A549 (cell line): ENCODE results near the gene FOXD3. TPM values are rescaled to one million over a fixed set of nuclear protein-coding genes. Genes with fewer than 3 reads are reported as not detected.

Experiments used
- ATAC-seq, 2 experiments: fragments of 200-7000 bp in 1 of 2; fragments of >200 bp in 1 of 2; cut with Nextera tagmentation in 1 of 2; cut with Tn5 transposase in 1 of 2; 3 replicates each; pipeline versions ENCODE4 v1.8.0 to v1.9.1; 2018 to 2020; ENCODE audit warnings: mild to moderate bottlenecking in 1 of 2, moderate library complexity in 1 of 2
- CTCF ChIA-PET: fragments of 300-600 bp; sonication (Branson Sonifier 250); formaldehyde crosslinking; extraction: SDS; loops from one replicate; lab custom pipeline; 2021; ENCODE audit warnings: antibody characterized with exemption, inconsistent platforms; lab: Yijun Ruan, JAX
- POLR2A ChIA-PET: fragments of 350-600 bp; formaldehyde crosslinking; extraction: SDS; loops from one replicate; lab custom pipeline; 2021; ENCODE audit warnings: antibody characterized with exemption, inconsistent platforms; lab: Yijun Ruan, JAX
- DNase-seq, 2 experiments: peaks; one replicate each; pipeline versions ENCODE4 v3.0.0 to v3.0.0-alpha.2; 2011 to 2016; ENCODE audit warnings: low read depth in 1 of 2, low spot score in 1 of 2
- FAIRE-seq: peaks from 2 replicates; lab custom pipeline; 2011; peaks lifted over from hg19 to GRCh38; lab: Jason Lieb, UNC
- H3K27ac ChIP-seq, 2 experiments: fragments of >200 bp; sonication (Bioruptor Twin); formaldehyde crosslinking; 3 replicates each; pipeline ENCODE4 v1.5.1; 2016 to 2017
- H3K4me1 ChIP-seq: fragments of >200 bp; sonication (Bioruptor Twin); formaldehyde crosslinking; 3 replicates; pipeline ENCODE4 v1.6.1; 2016
- H3K4me2 ChIP-seq: fragments of >200 bp; sonication (Bioruptor Twin); formaldehyde crosslinking; 3 replicates; pipeline ENCODE4 v1.6.1; 2016
- H3K4me3 ChIP-seq: fragments of >200 bp; sonication (Bioruptor Twin); formaldehyde crosslinking; 3 replicates; pipeline ENCODE4 v1.5.1; 2016
- H3K9me3 ChIP-seq: fragments of >200 bp; sonication (Bioruptor Twin); formaldehyde crosslinking; 3 replicates; pipeline ENCODE4 v1.6.1; 2016
- ATOH8 ChIP-seq: fragments of 250-450 bp; sonication (Bioruptor Pico); IDR thresholded peaks from 2 replicates; pipeline ENCODE4 v1.5.0; 2020; ENCODE audit warnings: low read depth, mild to moderate bottlenecking, moderate library complexity
- CEBPB ChIP-seq, 2 experiments: fragments of >200 bp in 1 of 2; sonication (Bioruptor Twin) in 1 of 2; formaldehyde crosslinking in 1 of 2; IDR thresholded peaks; 2 replicates each; pipeline ENCODE4 v1.6.1; 2012 to 2016
- CHD2 ChIP-seq: fragments of 150-350 bp; IDR thresholded peaks from 2 replicates; pipeline ENCODE4 v1.6.1; 2014; ENCODE audit warnings: low read length; ENCODE audit not compliant: partially characterized antibody
- EHMT2 ChIP-seq: fragments of 200-600 bp; sonication (generic); IDR thresholded peaks from 2 replicates; pipeline ENCODE4 v1.6.1; 2016; ENCODE audit warnings: antibody characterized with exemption, low read depth, mild to moderate bottlenecking, moderate library complexity
- ESRRA ChIP-seq: fragments of 150-350 bp; IDR thresholded peaks from 2 replicates; pipeline ENCODE4 v1.6.1; 2014; ENCODE audit warnings: mild to moderate bottlenecking, low read length, borderline replicate concordance
- FOSL2 ChIP-seq, 2 experiments: fragments of 450-650 bp in 1 of 2; fragments of >200 bp in 1 of 2; sonication (Bioruptor Twin) in 1 of 2; formaldehyde crosslinking; IDR thresholded peaks; 2 replicates each; pipeline versions ENCODE4 v1.5.0 to v1.6.1; 2016 to 2020; ENCODE audit warnings: mild to moderate bottlenecking in 1 of 2, moderate library complexity in 1 of 2
- GATA3 ChIP-seq: IDR thresholded peaks from 2 replicates; pipeline ENCODE4 v1.6.1; 2012; ENCODE audit warnings: borderline replicate concordance
- HEYL ChIP-seq: fragments of 250-450 bp; sonication (Bioruptor Pico); IDR thresholded peaks from 2 replicates; pipeline ENCODE4 v1.8.0; 2021; ENCODE audit warnings: mild to moderate bottlenecking, moderate library complexity
- HMGXB4 ChIP-seq: fragments of 250-450 bp; sonication (Bioruptor Pico); IDR thresholded peaks from 2 replicates; pipeline ENCODE4 v1.5.0; 2021; ENCODE audit warnings: mild to moderate bottlenecking, moderate library complexity, borderline replicate concordance
- HOXB13 ChIP-seq: fragments of 250-450 bp; sonication (Bioruptor Pico); IDR thresholded peaks from 2 replicates; pipeline ENCODE4 v1.5.0; 2020; ENCODE audit warnings: low read depth, mild to moderate bottlenecking, moderate library complexity
- JUNB ChIP-seq: fragments of >200 bp; sonication (Bioruptor Twin); formaldehyde crosslinking; IDR thresholded peaks from 2 replicates; pipeline ENCODE4 v1.6.1; 2016
- MAZ ChIP-seq: fragments of 150-350 bp; IDR thresholded peaks from 2 replicates; pipeline ENCODE4 v1.6.1; 2014; ENCODE audit warnings: antibody characterized with exemption, low read depth, low read length, borderline replicate concordance
- MYC ChIP-seq: IDR thresholded peaks from 2 replicates; pipeline ENCODE4 v1.6.1; 2012; ENCODE audit warnings: mild to moderate bottlenecking, inconsistent platforms, low read length, improper control_type of control experiment, borderline replicate concordance
- NPAS2 ChIP-seq: fragments of 250-450 bp; sonication (Bioruptor Pico); IDR thresholded peaks from 2 replicates; pipeline ENCODE4 v1.8.0; 2022; ENCODE audit warnings: mild to moderate bottlenecking, moderate library complexity, borderline replicate concordance
- NR3C1 ChIP-seq: fragments of >200 bp; sonication (Bioruptor Twin); formaldehyde crosslinking; IDR thresholded peaks from 3 replicates; pipeline ENCODE4 v1.6.1; 2017
- PBX3 ChIP-seq: IDR thresholded peaks from 2 replicates; pipeline ENCODE4 v1.6.1; 2012
- RAD21 ChIP-seq, 2 experiments: fragments of >200 bp in 1 of 2; sonication (Bioruptor Twin) in 1 of 2; formaldehyde crosslinking in 1 of 2; IDR thresholded peaks in 1 of 2; conservative IDR thresholded peaks in 1 of 2; 2 replicates in 1 of 2; 3 replicates in 1 of 2; pipeline ENCODE4 v1.6.1; 2012 to 2018; ENCODE audit warnings: inconsistent platforms in 1 of 2
- RARB ChIP-seq: fragments of 250-450 bp; sonication (Bioruptor Pico); IDR thresholded peaks from 2 replicates; pipeline ENCODE4 v1.8.0; 2021; ENCODE audit warnings: mild to moderate bottlenecking, moderate library complexity
- RCOR1 ChIP-seq: fragments of 150-350 bp; IDR thresholded peaks from 2 replicates; pipeline ENCODE4 v1.6.1; 2014; ENCODE audit warnings: antibody characterized with exemption, low read length, low read depth
- REST ChIP-seq: fragments of 200-600 bp; sonication (generic); IDR thresholded peaks from 2 replicates; pipeline ENCODE4 v1.6.1; 2016; ENCODE audit warnings: antibody characterized with exemption, mild to moderate bottlenecking, moderate library complexity
- RFX5 ChIP-seq: fragments of 450-650 bp; IDR thresholded peaks from 2 replicates; pipeline ENCODE4 v1.7.1; 2014; ENCODE audit warnings: antibody characterized with exemption, mild to moderate bottlenecking, moderate library complexity
- SMC3 ChIP-seq: fragments of >200 bp; sonication (Bioruptor Twin); formaldehyde crosslinking; IDR thresholded peaks from 3 replicates; pipeline ENCODE4 v1.6.1; 2018; ENCODE audit warnings: inconsistent platforms
- SREBF2 ChIP-seq: fragments of 450-650 bp; IDR thresholded peaks from 2 replicates; pipeline ENCODE4 v1.6.1; 2014; ENCODE audit warnings: mild to moderate bottlenecking, moderate library complexity
- ZFP36 ChIP-seq: fragments of 450-650 bp; IDR thresholded peaks from 2 replicates; pipeline ENCODE4 v1.6.1; 2014; ENCODE audit warnings: borderline replicate concordance; ENCODE audit not compliant: partially characterized antibody
- ZNF302 ChIP-seq: fragments of 250-450 bp; sonication (Bioruptor Pico); IDR thresholded peaks from 2 replicates; pipeline ENCODE4 v1.9.0; 2021; ENCODE audit warnings: inconsistent platforms, mild to moderate bottlenecking, moderate library complexity
- ZSCAN20 ChIP-seq: fragments of 250-450 bp; sonication (Bioruptor Pico); IDR thresholded peaks from 2 replicates; pipeline ENCODE4 v1.8.0; 2022; ENCODE audit warnings: mild to moderate bottlenecking, moderate library complexity
- WGBS: methylation state at CpG from one replicate; pipeline ENCODE4 v1.1.6; 2017; ENCODE audit errors: missing lambda C conversion rate; 5-methylcytosine and 5-hydroxymethylcytosine counted together
- polyA plus RNA-seq, 4 experiments: library from polyadenylated mRNA; depleted of rRNA in 3 of 4; stranded (reverse); fragments of >200 nt; fragmentation: RNase III in 1 of 4; extraction: RNeasy Plus Mini Kit Qiagen cat#74134 plus additional on column Dnase treatment in 1 of 4; gene quantifications; 2 replicates in 3 of 4; 3 replicates in 1 of 4; pipeline ENCODE4 v1.2.3, GENCODE V29; 2011 to 2017

FOXD3 gene
- polyA plus RNA-seq, 2 of the 4 experiments (the other 2 are of a cell fraction), result 0.09 to 0.34 TPM

- ATAC-seq (no peak), FAIRE-seq (no peak), DNase-seq (no peak)
- no peak overlapping the region for H3K27ac ChIP-seq
- no peaks in the 10 kb centered on the region for H3K4me1 ChIP-seq
- no peak overlapping the region for H3K4me2 ChIP-seq
- H3K9me3 ChIP-seq, result no peaks in the 10 kb centered on the region
- TF ChIP-seq EHMT2, result no peak
- TF ChIP-seq RARB (CRISPR knock-in tag), result no peak
- TF ChIP-seq HOXB13, result no peak
- no peak for TF ChIP-seq ZFP36
- no peak for TF ChIP-seq SMC3
- TF ChIP-seq CHD2, result no peak
- no peak for TF ChIP-seq REST
- TF ChIP-seq ZSCAN20 (CRISPR knock-in tag), result no peak
- TF ChIP-seq FOSL2 (IDR thresholded peaks at IDR 0.05), result no peak
- TF ChIP-seq FOSL2 (CRISPR knock-in tag; IDR thresholded peaks at IDR 0.05), result no peak
- TF ChIP-seq SREBF2, result no peak
- TF ChIP-seq MAZ, result no peak
- TF ChIP-seq HMGXB4 (CRISPR knock-in tag), result no peak
- TF ChIP-seq ATOH8 (CRISPR knock-in tag), result no peak
- no peak for TF ChIP-seq RFX5
- CTCF ChIA-PET, result interaction anchor here (0.8 to 3.1 kb wide), 5 partner anchors 8 to 209 kb away, joined by 3 to 17 read pairs (median 8); no protein-coding TSS in a partner anchor
- WGBS, result 93% methylated on average over 9 of the region's 9 CpGs
- no peak overlapping the region for H3K4me3 ChIP-seq
- POLR2A ChIA-PET, result no interaction called here
Observed at GRCh38 chr1:63328781-63329180, 6.4 kb downstream of the FOXD3 start.

GRCh38 chr1:63329621-63330330 lies 7.4 kb downstream of the FOXD3 start:
- Histone ChIP-seq H3K4me1 (no peaks in the 10 kb centered on the region), H3K27ac (no peak overlapping the region), H3K4me2 (no peak overlapping the region), H3K9me3 (no peaks in the 10 kb centered on the region), H3K4me3 (no peak overlapping the region)
- no peak for TF ChIP-seq NPAS2 (CRISPR knock-in tag)
- TF ChIP-seq MYC, result no peak
- TF ChIP-seq CHD2, result no peak
- no peak for TF ChIP-seq NR3C1
- TF ChIP-seq ESRRA, result no peak
- TF ChIP-seq GATA3, result no peak
- TF ChIP-seq HEYL (CRISPR knock-in tag), result no peak
- TF ChIP-seq ZNF302, result no peak
- no peak for TF ChIP-seq PBX3
- no peak for TF ChIP-seq RAD21 (conservative IDR thresholded peaks at IDR 0.05 in 1 of 2, IDR thresholded peaks at IDR 0.05 in 1 of 2)
- TF ChIP-seq JUNB, result no peak
- no peak for TF ChIP-seq CEBPB (IDR thresholded peaks at IDR 0.05)
- TF ChIP-seq RCOR1, result no peak
- TF ChIP-seq ZFP36, result no peak
- CTCF ChIA-PET, result interaction anchor here (0.7 to 1.4 kb wide), 2 partner anchors 13 to 27 kb away, joined by 3 to 4 read pairs; no protein-coding TSS in a partner anchor
- POLR2A ChIA-PET, result no interaction called here
- WGBS, result 80% methylated on average over 40 of the region's 50 CpGs
- DNase-seq (no peak), ATAC-seq (no peak), FAIRE-seq (no peak)
